Measurements from ENCODE around the gene CNTN4. TPM values are rescaled to one million over a fixed set of nuclear protein-coding genes. Genes with fewer than 3 reads are reported as not detected.

CNTN4 gene
- total and polyA plus RNA-seq, 2 of the 8 experiments (the other 6 are each of a cell fraction or from before 2014, with no cell fraction given) = 0.41 to 2.2 TPM

DNA sequence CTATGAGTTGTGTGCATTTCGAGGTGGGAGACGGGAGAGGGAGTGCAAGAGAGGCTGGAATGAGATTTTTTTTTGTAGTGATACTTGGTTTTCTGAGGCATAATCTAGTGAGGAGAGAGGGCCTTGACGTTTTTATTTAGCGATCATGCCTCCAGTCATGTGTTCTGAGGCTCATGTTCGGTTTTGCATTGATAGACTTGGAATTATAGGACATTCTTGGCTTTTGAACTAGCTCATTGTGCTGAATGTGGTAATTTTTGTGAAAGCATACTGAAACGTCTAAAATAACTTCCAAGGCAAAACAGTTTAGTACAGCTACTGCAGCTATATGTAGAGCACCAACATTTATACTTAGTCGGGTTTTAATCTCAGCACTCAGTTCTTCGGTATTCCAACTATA lies 408.1 kb downstream of the CNTN4 start:
- Histone ChIP-seq H2BK5ac (ENCODE audit: low read depth, low read length) (no peak overlapping the region), H3K56ac (replicated peaks; ENCODE audit: insufficient read length, low read depth, low read length) (no peak overlapping the region), H3K27me3 (replicated peaks in 1 of 4; ENCODE audit: control insufficient read depth in 3 of 4, extremely low read depth in 1 of 4, insufficient read depth in 3 of 4, low read length in 3 of 4) (peaks cover 0 to 2% (median 0%) of the 10 kb centered on the region in 4 experiments; a peak in 3 of 7 replicates), H3K79me1 (ENCODE audit: low read depth, low read length) (no peaks in the 10 kb centered on the region), H4K8ac (ENCODE audit: extremely low read depth, insufficient read depth, low read length) (no peak overlapping the region), H3K36me3 (ENCODE audit: control insufficient read depth in 2 of 4, insufficient read depth in 4 of 4, low read length in 3 of 4) (no peaks in the 10 kb centered on the region), H3K4ac (replicated peaks; ENCODE audit: insufficient read length, low read depth, low read length) (no peak overlapping the region), H3K27ac (ENCODE audit: low read depth, low read length) (no peak overlapping the region), H3K4me1 (replicated peaks in 1 of 4; ENCODE audit: control insufficient read depth in 3 of 4, insufficient read depth in 4 of 4, low read length in 3 of 4) (peaks cover 0 to 2% (median 0%) of the 10 kb centered on the region in 4 experiments; a peak in 1 of 7 replicates), H2AK5ac (ENCODE audit: low read depth, low read length) (no peak overlapping the region), H3K4me2 (ENCODE audit: insufficient read depth in 1 of 2, low read depth in 2 of 2, low read length in 2 of 2) (no peak overlapping the region), H2BK20ac (ENCODE audit: low read length) (no peak overlapping the region), H2BK15ac (ENCODE audit: low read length) (no peak overlapping the region), H3K14ac (ENCODE audit: insufficient read length) (no peak overlapping the region), H3K4me3 (ENCODE audit: extremely low read depth in 1 of 4, insufficient read depth in 2 of 4, low read depth in 3 of 4, low read length in 4 of 4) (no peak overlapping the region), H3K79me2 (ENCODE audit: control insufficient read depth in 1 of 2, insufficient read depth in 2 of 2, low read length in 2 of 2) (no peaks in the 10 kb centered on the region), H2BK12ac (ENCODE audit: low read depth, low read length) (no peak overlapping the region), H2AFZ (ENCODE audit: low read length) (no peak overlapping the region), H3K9ac (replicated peaks in 1 of 4; ENCODE audit: extremely low read depth in 1 of 4, low read depth in 3 of 4, low read length in 3 of 4) (no peak overlapping the region), H4K5ac (ENCODE audit: insufficient read length, low read depth, low read length) (no peak overlapping the region), H3K23ac (ENCODE audit: insufficient read length) (no peak overlapping the region), H4K20me1 (replicated peaks in 1 of 2; ENCODE audit: control insufficient read depth in 1 of 2, insufficient read depth in 2 of 2, low read length in 2 of 2) (no peaks in the 10 kb centered on the region), H4K91ac (replicated peaks; ENCODE audit: insufficient read length, low read length) (no peak overlapping the region), H3K23me2 (ENCODE audit: low read depth, low read length) (no peaks in the 10 kb centered on the region), H3K18ac (ENCODE audit: extremely low read depth, low read length) (no peak overlapping the region), H3K9me3 (ENCODE audit: insufficient read depth in 2 of 2, low read depth in 1 of 2, low read length in 1 of 2) (no peaks in the 10 kb centered on the region), H2BK120ac (replicated peaks; ENCODE audit: low read depth, low read length) (no peak overlapping the region)
- CTCF ChIA-PET (ENCODE audit: partially characterized antibody) = interaction anchor here (0.6 kb wide), 1 partner anchor 86 kb away, joined by 5 read pairs; no protein-coding TSS in a partner anchor
- DNase-seq (ENCODE audit: low read depth in 1 of 2, low spot score in 2 of 2) = no peak
- POLR2A ChIA-PET (ENCODE audit: partially characterized antibody) = no interaction called here
- FAIRE-seq = no peak
- 95% methylated on average over 8 of the region's 8 CpGs; no CpG with 5 or more reads in 1 of the 2 experiments for WGBS, 2 experiments (ENCODE audit: extremely low coverage in 1 of 2, insufficient coverage in 1 of 2, insufficient read length in 1 of 2, insufficient replicate concordance in 2 of 2, low coverage in 1 of 2, low lambda C conversion rate in 2 of 2, missing lambda C conversion rate in 1 of 2)
- TF ChIP-seq SUZ12 (IDR thresholded peaks at IDR 0.05; ENCODE audit: low read length) (no peak), BCL11A (IDR thresholded peaks at IDR 0.05; ENCODE audit: low read depth in 2 of 2, low read length in 2 of 2) (no peak), SAP30 (IDR thresholded peaks at IDR 0.05; ENCODE audit: insufficient read depth, insufficient replicate concordance, low read length) (no peak), KDM1A (IDR thresholded peaks at IDR 0.05; ENCODE audit: borderline replicate concordance, low read length) (no peak), POLR2AphosphoS5 (IDR thresholded peaks at IDR 0.05; ENCODE audit: low read depth, low read length) (no peak), TBP (IDR thresholded peaks at IDR 0.05; ENCODE audit: low read depth, low read length) (no peak), EP300 (IDR thresholded peaks at IDR 0.05; ENCODE audit: borderline replicate concordance in 1 of 2, low read depth in 2 of 2, low read length in 2 of 2) (no peak), SIN3A (conservative IDR thresholded peaks at IDR 0.05 in 1 of 2, IDR thresholded peaks at IDR 0.05 in 1 of 2; ENCODE audit: low read depth in 1 of 2, low read length in 2 of 2) (no peak), TCF12 (IDR thresholded peaks at IDR 0.05; ENCODE audit: low read depth, low read length) (no peak), JUND (IDR thresholded peaks at IDR 0.05; ENCODE audit: low read length) (no peak), POLR2A (IDR thresholded peaks at IDR 0.05; ENCODE audit: control extremely low read depth in 1 of 2, low read depth in 2 of 2, low read length in 2 of 2) (no peak), CBX8 (IDR thresholded peaks at IDR 0.05; ENCODE audit: borderline replicate concordance, low read depth, low read length) (no peak), RNF2 (IDR thresholded peaks at IDR 0.05; ENCODE audit: borderline replicate concordance, low read depth, low read length, missing control alignments, poor library complexity, severe bottlenecking) (no peak)
- TF ChIP-seq, protein P1, sequence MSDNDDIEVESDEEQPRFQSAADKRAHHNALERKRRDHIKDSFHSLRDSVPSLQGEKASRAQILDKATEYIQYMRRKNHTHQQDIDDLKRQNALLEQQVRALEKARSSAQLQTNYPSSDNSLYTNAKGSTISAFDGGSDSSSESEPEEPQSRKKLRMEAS (IDR thresholded peaks at IDR 0.05) = no peak
